ENCODE data around the gene PDILT.
"Not testable (repeated sequence)": the region's sequence is repeated elsewhere in the genome, so short reads cannot be mapped to it uniquely, and the experiment has no call there.

GRCh38 chr16:20423772-20424128, 19.2 kb upstream of the PDILT start:
- not testable (repeated sequence) for TF ChIP-seq POLR2A, CTCF (IDR thresholded peaks at IDR 0.05)
